ENCODE results near the gene KCNH8.

The KCNH8 gene

GRCh38 chr3:19547665-19548464 is 399.6 kb downstream of the KCNH8 start:
- DNase-seq (ENCODE audit: low read depth) = peak; percentile 1
- TF ChIP-seq CTCF (IDR thresholded peaks at IDR 0.05; ENCODE audit: insufficient read depth, low read depth, low read length, missing control alignments) = no peak
- H3K4me3 ChIP-seq (ENCODE audit: low read length) = no peak overlapping the region

- no peak for DNase-seq (ENCODE audit: low read depth)
- no peak for TF ChIP-seq CTCF (IDR thresholded peaks at IDR 0.05; ENCODE audit: insufficient read depth, low read depth, low read length, missing control alignments)
- H3K4me3 ChIP-seq (ENCODE audit: low read length) = no peak overlapping the region
Observed at GRCh38 chr3:19559724-19560442, 411.6 kb downstream of the KCNH8 start.

- TF ChIP-seq CTCF (IDR thresholded peaks at IDR 0.05; ENCODE audit: insufficient read depth, low read depth, low read length, missing control alignments) = no peak
- H3K4me3 ChIP-seq (ENCODE audit: low read length) = no peak overlapping the region
- no peak for DNase-seq (ENCODE audit: low read depth)
Observed at GRCh38 chr3:19573644-19574043, 425.3 kb downstream of the KCNH8 start.

- no peak for TF ChIP-seq CTCF (IDR thresholded peaks at IDR 0.05; ENCODE audit: insufficient read depth, low read depth, low read length, missing control alignments)
- DNase-seq (ENCODE audit: low read depth) = no peak
- no peak overlapping the region for H3K4me3 ChIP-seq (ENCODE audit: low read length)
Observed at GRCh38 chr3:19574268-19574667, 426.0 kb downstream of the KCNH8 start.

GRCh38 chr3:19576343-19576742 is 428.0 kb downstream of the KCNH8 start:
- no peak for TF ChIP-seq CTCF (IDR thresholded peaks at IDR 0.05; ENCODE audit: insufficient read depth, low read depth, low read length, missing control alignments)
- no peak overlapping the region for H3K4me3 ChIP-seq (ENCODE audit: low read length)
- DNase-seq (ENCODE audit: low read depth) = no peak
